GOT3 (cell line): ENCODE results near the gene LAMC3.
"Not testable (repeated sequence)": the region's sequence is repeated elsewhere in the genome, so short reads cannot be mapped to it uniquely, and the experiment has no call there.

Experiments used
- DNase-seq: peaks from one replicate; lab custom pipeline; 2025; ENCODE audit warnings: mixed read lengths; lab: John Stamatoyannopoulos, UW

Gene LAMC3

DNA sequence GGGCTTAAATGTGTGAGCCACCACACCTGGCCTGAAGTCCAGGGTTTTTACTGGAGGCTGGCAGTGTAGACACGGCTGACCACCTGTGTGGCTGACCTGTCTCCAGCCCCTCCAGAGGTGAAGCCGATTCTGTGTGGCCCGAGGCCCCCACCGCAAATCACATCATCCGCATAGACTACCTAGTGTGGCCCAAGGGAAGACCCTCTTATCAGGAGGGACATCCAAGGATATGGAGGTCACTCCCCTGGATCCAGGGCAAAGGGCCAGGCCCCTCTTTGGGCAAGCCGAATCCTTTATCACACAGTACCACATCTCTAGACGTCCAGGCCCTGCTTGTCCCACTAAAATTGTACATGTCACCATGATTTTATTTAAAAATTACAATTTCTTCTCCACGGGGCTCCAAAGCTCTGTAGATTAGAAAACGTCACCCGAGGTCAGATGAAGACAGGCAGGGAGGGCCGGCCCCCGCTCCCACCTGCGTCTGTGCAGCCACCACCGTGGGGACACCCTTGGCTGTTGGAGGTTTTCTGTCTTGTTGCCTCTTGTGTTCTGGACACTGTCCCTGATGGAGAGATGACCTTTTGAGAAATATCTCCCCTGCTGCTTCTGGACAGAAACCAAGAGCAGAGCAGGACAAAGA, 20.1 kb downstream of the LAMC3 start:
- DNase-seq, result no peak

DNA sequence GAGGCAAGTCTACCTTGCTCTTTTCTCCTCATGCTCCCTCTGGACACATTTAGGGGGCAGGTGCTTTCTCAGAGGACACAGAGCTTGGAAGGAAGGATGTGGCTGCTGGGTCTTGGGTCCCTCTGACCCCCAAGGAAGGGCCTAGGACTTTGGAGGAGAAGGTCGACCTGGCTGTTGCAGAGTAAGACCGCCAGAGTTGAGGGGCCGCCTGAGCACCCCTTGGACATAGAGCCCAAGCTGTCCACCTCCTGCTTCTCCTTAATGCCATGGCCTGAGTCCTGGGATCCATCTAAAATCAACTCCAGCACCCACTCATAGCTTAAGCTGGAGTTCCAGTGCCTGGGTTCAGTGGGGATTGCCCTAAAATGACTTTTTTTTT, 20.6 kb downstream of the LAMC3 start:
- DNase-seq, result no peak

DNA sequence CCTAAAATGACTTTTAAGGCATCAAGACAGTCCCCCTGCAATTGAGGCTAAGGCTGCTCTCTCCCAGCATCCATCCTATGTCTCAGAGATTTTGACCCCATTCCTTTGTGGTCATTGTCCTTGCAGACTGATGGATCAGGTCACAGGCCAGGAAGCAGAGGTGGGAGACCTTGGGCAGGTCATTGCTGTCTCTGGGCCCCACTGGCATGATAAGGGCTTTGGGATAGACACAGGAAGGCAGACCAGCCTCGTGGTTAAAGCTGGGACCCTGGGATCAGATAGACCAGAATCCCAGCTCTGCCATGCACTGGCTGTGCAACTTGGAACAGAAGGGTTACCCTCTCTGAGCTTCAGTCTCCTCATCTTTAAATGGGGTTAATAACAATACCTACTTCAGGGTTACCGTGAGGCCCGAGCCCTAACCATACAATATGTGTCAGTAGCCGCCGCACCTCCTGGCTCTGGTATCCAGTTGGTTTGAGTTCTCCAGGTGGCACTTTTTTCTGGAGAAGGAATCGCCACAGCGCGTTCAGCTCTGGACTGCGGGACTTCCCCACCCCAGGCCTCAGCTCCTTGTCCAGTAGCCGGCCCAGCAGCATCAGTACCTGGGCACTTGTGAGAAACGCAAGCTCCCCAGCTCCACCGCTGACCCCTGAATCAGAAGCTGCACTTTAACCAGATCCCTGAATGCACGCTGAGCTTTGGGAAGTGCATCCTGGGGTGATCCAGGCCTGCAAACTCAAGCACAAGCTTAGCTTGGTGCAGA, 21.4 kb downstream of the LAMC3 start:
- no peak for DNase-seq

- no peak for DNase-seq
Observed at GRCh38 chr9:131031005-131031641, 22.1 kb downstream of the LAMC3 start.

- no peak for DNase-seq
Observed at GRCh38 chr9:131031642-131032005, 22.6 kb downstream of the LAMC3 start.

DNA sequence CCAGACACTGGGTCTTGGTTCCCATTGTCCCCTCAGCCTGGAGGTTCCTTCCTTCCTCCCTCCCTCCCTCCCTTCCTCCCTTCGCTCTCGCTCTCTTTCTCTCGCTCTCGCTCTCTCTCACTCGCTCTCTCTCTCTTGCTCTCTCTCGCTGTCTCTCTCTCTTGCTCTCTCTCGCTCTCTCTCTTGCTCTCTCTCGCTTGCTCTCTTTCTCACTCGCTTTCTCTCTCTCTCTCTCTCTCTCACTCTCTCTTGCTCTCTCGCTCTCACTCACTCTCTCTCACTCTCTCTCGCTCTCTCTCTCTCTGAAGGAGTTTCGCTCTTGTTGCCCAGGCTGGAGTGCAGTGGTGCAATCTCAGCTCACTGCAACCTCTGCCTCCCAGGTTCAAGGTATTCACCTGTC, 23.4 kb downstream of the LAMC3 start:
- DNase-seq, result no peak

DNA sequence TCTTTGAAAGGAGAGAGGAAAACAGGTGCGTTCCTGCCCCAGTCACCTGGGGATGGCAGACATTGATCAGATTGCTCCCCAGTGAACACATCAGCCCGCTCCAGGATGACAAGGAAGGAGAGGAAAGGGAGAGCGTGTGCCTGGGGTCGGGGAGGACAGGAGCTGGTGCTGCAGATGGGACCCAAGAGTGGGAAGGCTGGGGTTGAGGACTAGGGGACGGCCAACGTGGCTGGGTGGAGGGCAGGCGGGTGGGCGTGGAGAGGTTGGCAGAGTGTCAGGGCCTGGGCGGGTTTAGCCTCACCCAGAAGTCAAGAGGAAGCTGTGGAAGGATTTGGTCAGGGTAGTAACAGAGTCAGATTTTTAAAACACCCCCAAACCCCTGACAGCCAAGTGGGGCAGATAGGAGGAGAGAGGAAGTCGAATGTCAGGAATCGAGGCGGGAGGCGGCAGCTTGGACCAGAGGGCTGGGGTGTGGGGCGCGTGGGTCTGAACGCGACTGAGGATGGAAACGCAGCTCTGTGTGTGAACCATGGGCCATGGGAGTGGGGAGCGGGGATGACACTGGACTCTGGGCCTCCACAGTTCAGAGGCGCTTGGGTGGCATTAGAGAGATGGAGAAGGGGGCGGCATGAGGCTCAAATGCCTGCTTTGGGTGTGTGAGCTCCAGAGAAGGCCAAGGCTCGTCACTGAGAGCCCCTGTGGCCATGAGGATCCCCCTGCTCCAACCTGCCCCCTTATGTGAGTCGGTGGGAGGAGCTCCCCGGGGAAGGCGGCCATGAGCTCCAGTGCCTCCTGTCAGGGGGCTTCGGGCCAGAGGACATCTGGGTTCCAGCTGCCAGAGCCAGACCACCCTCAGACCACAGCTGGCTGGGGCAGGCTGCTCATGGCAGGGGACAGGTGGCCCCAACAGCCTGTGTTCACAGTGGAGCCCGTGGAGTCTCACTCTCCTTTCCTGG, 24.6 kb downstream of the LAMC3 start:
- no peak for DNase-seq

DNA sequence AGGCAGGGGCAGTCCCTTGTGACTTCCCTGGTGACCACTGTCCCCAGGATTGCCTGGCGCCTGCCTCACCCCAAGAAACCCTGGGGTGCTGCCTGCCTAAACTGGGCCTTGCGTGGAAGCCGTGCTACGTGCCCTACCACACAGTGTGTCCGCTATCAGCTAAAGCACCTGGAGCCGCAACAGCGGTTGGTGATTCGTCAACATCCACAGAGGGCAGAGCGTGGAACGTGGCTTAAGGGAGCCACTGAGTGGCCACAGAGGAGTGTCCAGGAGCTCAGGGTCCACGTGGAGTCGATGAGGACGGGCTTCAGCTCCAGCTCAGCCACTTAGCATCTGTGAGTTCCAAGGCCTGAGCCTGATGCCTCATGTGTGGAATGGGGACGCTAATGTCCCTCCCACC, 25.3 kb downstream of the LAMC3 start:
- no peak for DNase-seq

GRCh38 chr9:131034749-131035148, 25.8 kb downstream of the LAMC3 start:
- DNase-seq, result not testable (repeated sequence)

- no peak for DNase-seq
Observed at GRCh38 chr9:131035548-131035947, 26.6 kb downstream of the LAMC3 start.

- no peak for DNase-seq
Observed at GRCh38 chr9:131036071-131036470, 27.1 kb downstream of the LAMC3 start.

DNA sequence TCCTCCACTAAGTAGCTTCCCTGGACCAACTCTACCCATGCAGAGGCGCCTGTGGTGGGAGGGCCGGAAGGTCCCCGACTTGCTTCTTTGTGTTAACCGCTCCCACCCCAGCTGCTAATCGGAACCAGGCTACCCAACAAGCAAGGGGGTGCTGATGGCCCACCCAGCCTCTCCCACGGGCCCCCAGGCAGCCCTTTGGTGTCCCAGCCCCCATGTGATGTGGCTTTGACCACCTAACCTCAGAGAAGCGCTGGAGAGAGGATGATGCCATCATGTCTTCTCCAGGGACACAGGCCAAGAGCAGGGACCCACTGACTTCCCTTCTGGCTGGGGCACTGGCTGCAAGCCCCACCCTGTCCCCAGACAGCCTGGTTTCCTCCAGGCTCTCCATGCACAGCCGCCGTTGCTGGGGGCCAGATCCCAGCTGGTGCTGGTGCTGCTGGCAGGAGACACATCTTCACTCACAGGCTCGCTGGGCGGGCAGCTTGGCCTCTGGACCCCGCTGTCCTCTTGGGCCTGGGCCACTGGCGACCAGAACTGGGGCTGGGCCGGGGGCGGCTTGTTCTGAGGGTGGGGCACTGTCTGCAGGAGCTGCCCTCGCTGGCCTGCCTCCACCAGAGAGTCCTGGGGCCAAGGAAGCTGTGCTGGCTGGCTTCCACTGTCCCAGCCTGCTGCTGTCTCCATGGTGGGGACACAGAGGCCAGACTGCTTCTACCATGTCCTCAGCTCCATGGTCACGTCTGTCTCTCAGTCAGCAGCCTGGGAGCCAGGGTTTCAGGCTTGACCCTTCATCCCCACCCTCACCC, 27.8 kb downstream of the LAMC3 start:
- no peak for DNase-seq

DNA sequence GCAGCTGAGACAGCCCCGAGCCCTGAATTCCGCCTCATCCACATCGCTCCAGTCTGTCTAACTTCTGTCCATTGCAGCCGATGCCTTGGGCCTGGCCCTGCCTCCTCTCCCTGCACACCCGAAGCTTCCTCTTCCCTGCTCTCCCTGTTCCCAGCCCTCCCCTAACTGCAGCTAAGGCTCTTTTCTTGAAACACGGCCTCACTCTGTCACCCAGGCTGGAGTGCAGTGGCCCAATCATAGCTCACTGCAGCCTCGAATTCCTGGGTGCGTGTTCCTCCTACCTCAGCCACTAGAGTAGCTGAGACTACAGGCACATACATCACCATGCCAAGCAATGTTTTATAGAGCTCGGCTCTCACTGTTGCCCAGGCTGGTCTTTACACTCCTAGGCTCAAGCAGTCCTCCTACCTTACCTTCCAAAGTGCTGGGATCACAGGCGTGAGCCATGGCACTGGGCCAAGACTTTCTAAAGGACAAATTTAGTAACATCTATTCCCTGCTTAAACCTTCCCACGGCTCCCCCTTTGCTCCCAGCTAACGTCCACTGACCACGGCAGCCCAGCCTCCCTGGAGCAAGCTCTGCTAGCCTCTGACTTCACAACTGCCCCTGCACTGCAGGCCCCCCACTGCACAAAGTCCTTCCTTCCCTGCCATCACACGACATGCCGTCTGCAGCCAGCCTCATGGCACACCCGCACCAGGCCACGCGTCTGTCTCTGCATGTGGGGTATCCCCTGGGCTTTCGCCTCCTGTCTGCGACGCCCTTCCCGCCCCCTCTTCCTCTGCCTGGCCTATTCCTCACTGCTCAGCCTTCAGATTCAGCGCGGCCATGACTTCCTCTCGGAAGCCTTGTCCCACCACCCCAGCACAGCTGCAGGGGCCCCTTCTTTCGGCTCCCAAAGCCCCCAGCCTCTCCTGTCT, 28.6 kb downstream of the LAMC3 start:
- DNase-seq, result no peak

DNA sequence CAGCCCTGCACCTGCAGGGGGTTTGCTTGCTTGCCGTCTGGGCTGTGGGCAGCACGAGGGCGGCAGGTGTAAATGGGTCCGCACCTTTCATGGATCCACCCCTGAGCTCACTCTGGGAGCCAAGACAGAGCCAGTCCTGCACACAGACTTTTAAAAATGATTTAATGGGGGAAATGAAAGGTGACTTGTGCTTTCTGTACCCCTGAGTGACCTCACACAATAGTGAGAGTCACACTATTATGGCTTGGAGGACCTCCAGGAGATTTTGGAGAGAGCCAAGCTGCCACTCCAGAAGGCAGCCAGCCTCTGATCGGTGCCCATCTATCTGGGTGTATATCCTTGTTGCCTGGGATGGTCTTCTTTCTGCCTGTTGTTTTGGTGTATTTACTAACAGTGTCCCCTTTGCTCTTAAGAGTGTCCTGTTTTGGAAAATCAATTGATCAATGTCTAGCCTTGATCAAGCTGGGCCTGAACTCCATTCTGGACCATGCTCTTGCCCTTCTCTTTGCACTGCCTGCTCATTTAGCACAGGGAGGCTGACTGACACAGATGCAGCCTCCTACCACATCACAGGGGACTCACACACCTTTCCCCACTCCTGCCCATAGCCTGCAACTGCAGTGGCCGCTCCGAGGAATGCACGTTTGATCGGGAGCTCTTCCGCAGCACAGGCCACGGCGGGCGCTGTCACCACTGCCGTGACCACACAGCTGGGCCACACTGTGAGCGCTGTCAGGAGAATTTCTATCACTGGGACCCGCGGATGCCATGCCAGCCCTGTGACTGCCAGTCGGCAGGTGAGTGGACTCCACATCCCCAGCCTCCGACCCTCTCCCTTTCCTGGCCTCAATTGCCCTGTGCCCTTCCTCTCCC, 29.5 kb downstream of the LAMC3 start:
- no peak for DNase-seq

- DNase-seq, result no peak
Observed at GRCh38 chr9:131039129-131039954, 30.4 kb downstream of the LAMC3 start.

DNA sequence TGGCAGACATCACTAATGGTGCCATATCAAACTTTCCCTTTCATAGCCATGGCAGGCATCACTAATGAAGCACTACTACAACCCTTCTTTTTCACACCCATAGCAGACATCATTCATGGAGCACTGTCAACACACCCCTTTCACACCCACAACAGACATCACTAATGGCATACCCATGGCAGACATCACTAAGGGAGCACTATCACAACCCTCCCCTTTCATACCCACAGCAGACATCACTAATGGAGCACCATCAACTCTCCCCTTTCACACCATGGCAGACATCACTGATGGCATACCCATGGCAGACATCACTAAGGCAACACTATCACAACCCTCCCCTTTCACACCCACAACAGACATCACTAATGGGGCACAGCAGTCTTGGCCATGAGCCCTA, 33.7 kb downstream of the LAMC3 start:
- DNase-seq, result no peak

DNA sequence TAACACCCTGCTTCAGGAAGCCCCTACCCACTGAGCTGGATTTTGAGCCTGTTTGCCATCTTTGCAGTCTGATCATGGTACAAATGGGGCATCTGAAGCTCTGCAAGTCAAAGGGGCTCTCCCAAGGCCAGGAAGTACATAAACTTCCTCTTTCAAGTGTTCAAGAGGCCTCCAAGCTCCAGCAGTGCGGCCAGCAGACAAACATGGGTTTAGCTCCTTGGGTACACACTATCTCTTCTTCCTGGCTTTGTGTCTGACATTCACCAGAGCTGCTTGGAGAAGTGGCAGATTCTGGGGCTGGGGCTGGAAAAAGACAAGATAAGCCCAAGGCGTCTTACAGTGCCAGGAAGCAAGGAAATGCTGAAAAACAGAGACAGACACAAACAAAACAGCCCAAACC, 34.1 kb downstream of the LAMC3 start:
- DNase-seq, result no peak

- DNase-seq, result no peak
Observed at GRCh38 chr9:131043646-131044045, 34.7 kb downstream of the LAMC3 start.
